Dendritic cell treated with granulocyte-macrophage colony-stimulating factor and Interleukin-4, amounts not matched to agents 40 ng/mL and 50 ng/mL, for 4 days (primary cell): Measurements from ENCODE around the gene DNAH8.

ENCODE experiments used
- H3K27ac Mint-ChIP-seq: one replicate; pipeline ENCODE4 v1.8.0; 2022; ENCODE audit warnings: mild to moderate bottlenecking, mixed read lengths
- H3K27me3 Mint-ChIP-seq: one replicate; pipeline ENCODE4 v1.8.0; 2022; ENCODE audit warnings: mild to moderate bottlenecking, mixed read lengths
- H3K36me3 Mint-ChIP-seq: one replicate; pipeline ENCODE4 v1.8.0; 2022; ENCODE audit warnings: low read depth, mixed read lengths
- H3K4me1 Mint-ChIP-seq: one replicate; pipeline ENCODE4 v1.8.0; 2022; ENCODE audit warnings: low read depth, mixed read lengths
- H3K4me3 Mint-ChIP-seq: one replicate; pipeline ENCODE4 v1.8.0; 2022; ENCODE audit warnings: mild to moderate bottlenecking, moderate library complexity, mixed read lengths
- H3K9me3 Mint-ChIP-seq: one replicate; pipeline ENCODE4 v1.8.0; 2022; ENCODE audit warnings: mixed read lengths
- intact Hi-C: fragments of 100-400 bp; cut with micrococcal nuclease; formaldehyde crosslinking; loops from one replicate; pipeline ENCODE4 v1.15.0; 2022

The DNAH8 gene

DNA sequence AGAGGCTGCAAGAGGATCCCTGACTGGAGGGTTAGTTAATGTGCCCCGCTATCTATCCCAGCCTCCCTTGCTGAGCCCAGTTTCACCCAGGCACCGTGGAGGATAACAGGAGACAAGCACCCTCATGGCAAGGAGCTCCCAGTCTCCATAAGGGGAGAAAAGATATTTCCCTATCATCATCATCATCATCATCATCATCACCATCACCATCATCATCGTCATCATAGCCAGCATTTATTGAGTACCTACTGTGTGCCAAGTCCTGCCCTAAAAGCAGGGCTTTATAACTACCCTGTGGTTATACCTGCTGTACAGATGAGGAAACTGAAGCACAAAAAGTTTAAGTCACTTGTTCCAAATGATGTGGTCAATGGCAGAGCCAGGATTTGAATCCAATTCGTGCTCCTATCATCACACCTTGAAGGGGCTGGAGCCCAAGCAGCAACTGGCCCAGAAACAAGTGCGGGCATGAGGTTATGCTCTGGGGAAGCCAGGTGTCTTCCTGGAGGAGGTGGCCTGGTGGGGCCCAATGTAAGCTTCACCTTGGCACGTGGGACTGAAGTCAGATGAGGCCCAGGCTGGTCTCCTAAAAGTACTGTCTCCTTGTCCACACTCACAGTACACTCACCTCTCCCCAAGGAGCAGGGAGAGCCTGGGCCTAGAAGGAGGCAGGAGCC lies 343.5 kb downstream of the DNAH8 start:
- Mint-ChIP-seq H3K4me1 (peaks cover 11% of the 10 kb centered on the region), H3K36me3 (no peaks in the 10 kb centered on the region), H3K9me3 (no peaks in the 10 kb centered on the region), H3K27me3 (peaks cover 16% of the 10 kb centered on the region), H3K27ac (no peak overlapping the region), H3K4me3 (no peak overlapping the region)
- intact Hi-C loops, result no loop called here

DNA sequence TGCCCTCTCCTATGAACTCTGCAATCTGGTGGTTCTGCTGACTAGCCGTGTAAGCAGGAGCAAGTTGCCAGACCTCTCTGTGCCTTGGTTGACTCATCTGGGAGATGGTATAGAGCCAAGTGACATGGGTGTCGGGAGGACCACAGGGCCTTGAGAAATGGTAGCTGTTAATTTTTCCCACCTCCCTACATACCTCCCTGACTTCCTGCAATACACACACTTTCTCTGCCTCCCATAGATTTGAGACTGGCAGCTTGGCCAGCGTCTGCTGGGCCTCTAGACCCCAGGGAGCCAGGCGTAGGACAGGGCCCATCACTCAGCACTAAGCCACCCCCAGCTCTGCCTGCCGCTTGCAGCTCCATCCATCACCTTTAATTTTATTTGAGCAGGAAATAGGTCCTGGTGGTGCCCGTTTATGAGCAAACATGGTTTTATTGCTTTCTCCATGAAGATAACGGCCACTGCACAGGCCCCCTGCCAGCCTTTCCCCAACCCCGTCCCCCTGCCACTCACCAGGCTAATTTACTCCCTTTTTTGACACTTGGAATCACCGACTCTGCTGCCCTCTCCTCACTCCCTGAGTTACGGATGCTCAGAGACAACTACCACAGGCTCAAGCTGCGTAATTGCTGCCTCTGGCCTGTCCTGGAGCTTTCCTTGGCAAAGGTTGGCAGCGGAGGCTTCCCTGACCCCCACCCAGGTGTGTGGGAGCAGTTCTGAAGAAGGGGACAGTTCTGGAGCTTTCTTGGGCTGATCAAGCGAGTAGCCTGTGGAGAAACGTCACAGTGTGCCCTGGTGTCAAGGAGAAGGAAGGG lies 344.6 kb downstream of the DNAH8 start:
- H3K4me3 Mint-ChIP-seq, result no peak overlapping the region
- H3K9me3 Mint-ChIP-seq, result no peaks in the 10 kb centered on the region
- H3K4me1 Mint-ChIP-seq, result no peaks in the 10 kb centered on the region
- intact Hi-C loops, result no loop called here
- H3K27ac Mint-ChIP-seq, result no peak overlapping the region
- peaks cover 17% of the 10 kb centered on the region for H3K27me3 Mint-ChIP-seq
- H3K36me3 Mint-ChIP-seq, result no peaks in the 10 kb centered on the region

DNA sequence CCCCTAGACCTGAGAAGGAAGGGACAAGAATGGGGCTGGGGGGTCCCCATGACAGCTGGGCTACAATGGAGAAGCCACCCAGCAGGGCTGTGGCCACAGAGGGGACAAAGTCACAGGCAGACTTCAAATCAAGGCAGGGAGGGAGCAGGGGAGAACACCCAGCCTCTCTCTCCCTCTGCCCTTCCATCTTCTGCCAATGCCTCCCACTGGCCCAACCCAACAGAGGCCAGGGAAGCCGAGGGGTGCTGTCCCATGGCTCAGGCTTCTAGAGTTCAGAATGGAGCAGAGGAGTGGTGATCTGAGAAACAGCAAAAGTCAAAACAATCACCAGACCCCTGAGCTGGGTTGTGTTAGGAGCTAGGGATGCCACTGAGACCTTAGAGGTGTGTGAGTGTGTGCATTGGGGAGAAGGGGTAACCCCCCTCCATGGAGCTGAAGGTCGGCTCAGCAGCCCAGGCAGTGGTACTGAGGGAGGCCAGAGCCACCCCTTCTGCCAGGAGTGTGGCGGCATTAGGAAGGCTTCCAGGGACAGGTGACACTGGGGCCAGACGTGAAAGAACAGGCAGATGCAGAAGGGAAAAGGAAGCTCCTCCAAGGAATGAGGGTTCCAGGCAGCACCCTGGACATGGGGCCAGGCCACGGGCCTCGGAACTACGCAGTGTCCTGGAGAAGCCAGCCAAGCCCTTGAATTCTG lies 345.5 kb downstream of the DNAH8 start:
- intact Hi-C loops, result no loop called here
- H3K9me3 Mint-ChIP-seq, result no peaks in the 10 kb centered on the region
- peaks cover 17% of the 10 kb centered on the region for H3K27me3 Mint-ChIP-seq
- H3K27ac Mint-ChIP-seq, result no peak overlapping the region
- H3K4me3 Mint-ChIP-seq, result no peak overlapping the region
- H3K36me3 Mint-ChIP-seq, result no peaks in the 10 kb centered on the region
- no peaks in the 10 kb centered on the region for H3K4me1 Mint-ChIP-seq

DNA sequence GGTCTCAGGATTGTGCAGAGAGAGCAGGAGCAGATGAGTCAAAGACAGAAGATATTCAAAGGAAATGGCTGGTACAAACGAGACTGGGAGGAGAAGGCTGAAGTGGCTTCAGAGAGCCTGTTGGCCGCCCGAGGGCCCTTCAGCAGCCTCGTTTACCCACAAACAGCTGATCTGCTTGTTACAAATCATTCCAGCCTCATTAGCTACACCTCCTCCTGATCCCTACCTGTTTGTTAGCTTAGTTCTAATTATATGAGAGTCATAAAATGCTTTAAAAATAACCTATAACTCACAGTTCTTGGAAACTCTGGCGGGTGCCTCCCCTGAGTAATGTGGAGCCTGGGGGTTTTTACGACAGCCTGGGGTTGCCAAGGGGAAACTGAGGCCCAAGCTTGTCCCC lies 346.1 kb downstream of the DNAH8 start:
- H3K36me3 Mint-ChIP-seq, result no peaks in the 10 kb centered on the region
- intact Hi-C loops, result no loop called here
- H3K4me3 Mint-ChIP-seq, result no peak overlapping the region
- no peaks in the 10 kb centered on the region for H3K9me3 Mint-ChIP-seq
- no peaks in the 10 kb centered on the region for H3K4me1 Mint-ChIP-seq
- peaks cover 17% of the 10 kb centered on the region for H3K27me3 Mint-ChIP-seq
- H3K27ac Mint-ChIP-seq, result no peak overlapping the region

DNA sequence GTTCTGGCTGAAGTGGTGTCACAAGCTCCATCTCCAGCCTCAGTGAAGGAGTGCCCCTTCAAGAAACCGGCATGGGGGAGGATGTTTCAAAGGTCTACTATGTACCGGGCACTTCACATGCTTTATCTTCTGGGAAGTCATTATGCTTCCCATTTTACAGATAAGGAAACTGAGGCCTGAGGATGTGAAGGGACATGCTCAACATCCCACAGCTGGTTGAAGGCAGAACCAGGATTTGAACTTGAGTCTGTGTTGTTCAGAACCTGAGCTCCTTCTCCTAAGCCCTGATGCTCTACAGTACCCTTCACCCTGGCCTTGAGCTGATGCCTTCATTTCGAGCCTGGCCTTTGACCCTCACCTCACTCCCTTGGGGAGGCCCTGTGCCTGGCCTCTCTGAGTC lies 346.5 kb downstream of the DNAH8 start:
- Mint-ChIP-seq H3K4me1 (no peaks in the 10 kb centered on the region), H3K27me3 (peaks cover 16% of the 10 kb centered on the region), H3K9me3 (no peaks in the 10 kb centered on the region), H3K36me3 (no peaks in the 10 kb centered on the region), H3K4me3 (no peak overlapping the region), H3K27ac (no peak overlapping the region)
- intact Hi-C loops, result no loop called here

DNA sequence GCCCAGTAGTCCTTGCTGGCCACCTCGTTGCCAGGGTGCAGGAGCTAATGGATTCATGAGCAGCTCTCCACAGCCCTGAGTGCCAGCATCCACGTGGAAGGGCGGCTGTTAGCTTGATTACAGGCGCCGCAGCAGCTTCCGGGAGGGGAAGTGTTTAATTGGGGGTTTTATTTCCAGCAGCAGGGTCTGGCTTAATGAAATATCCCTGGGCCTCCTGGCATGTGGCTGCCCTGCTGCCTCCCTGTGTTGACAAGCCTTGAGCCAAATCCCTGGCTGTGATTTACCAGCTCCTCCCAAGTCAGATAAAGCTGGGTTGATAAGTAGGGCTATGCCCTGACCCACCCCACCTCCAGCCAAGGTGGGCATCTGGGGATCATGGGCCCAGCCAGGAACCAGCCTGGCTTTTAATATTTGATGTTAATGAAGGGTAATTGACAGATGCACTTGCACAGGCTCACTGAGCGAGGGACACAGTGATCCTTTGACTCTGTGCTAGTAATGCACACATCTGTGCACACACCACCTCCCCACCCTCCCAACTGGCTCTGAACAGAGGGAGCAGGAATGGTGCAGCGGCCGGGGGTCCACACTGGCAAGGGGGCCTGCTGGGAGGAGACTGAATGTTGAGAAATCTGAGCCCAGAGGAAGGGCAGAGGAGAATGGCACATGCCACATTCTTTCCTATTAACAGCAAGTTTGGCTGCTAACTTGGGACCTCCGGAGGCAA lies 347.1 kb downstream of the DNAH8 start:
- Mint-ChIP-seq H3K4me3 (no peak overlapping the region), H3K9me3 (no peaks in the 10 kb centered on the region), H3K27ac (no peak overlapping the region), H3K36me3 (no peaks in the 10 kb centered on the region), H3K4me1 (no peaks in the 10 kb centered on the region), H3K27me3 (peaks cover 15% of the 10 kb centered on the region)
- intact Hi-C loops, result no loop called here

DNA sequence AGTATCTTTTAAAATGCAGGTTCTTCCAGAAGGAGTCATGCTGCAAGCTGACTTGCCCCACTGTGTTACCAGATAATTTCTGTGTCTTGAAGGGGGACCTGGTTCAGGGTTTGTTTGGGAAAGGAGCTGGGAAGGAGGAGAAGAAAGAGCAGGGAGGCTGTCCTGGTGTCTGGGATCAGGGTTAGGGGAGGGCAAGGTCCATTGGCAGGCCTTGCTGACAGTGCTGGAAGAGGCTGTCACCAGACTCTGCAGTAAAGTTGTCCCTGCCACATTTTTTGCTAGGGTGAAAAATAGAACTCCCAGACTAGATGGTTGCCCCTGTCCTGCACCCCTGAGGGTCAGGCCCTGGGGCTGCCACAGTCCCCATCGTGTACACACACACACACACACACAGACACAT lies 348.4 kb downstream of the DNAH8 start:
- Mint-ChIP-seq H3K4me1 (no peaks in the 10 kb centered on the region), H3K27me3 (peaks cover 15% of the 10 kb centered on the region), H3K9me3 (no peaks in the 10 kb centered on the region), H3K4me3 (no peak overlapping the region), H3K36me3 (no peaks in the 10 kb centered on the region), H3K27ac (no peak overlapping the region)
- intact Hi-C loops, result no loop called here

DNA sequence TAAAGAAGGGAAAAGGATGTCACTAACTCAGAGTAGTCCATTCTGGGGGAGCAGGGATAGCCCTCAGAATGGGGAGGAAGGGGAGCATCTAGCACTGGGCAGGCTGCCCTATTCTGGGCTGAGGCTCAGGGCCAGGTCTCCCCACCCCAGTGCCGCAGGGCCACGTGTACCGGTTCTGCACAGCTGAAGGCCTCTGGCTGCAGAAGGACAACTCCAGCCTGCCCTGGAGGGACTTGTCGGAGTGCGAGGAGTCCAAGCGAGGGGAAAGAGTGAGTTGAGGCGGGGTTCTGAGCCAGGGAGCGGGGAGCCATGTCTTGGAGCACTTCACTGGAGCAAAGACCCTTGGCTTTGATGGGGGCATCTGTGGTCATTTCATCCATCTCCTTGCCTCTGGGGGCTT lies 350.4 kb downstream of the DNAH8 start:
- H3K27me3 Mint-ChIP-seq, result peaks cover 10% of the 10 kb centered on the region
- intact Hi-C loops, result no loop called here
- no peak overlapping the region for H3K27ac Mint-ChIP-seq
- H3K9me3 Mint-ChIP-seq, result no peaks in the 10 kb centered on the region
- no peak overlapping the region for H3K4me3 Mint-ChIP-seq
- no peaks in the 10 kb centered on the region for H3K4me1 Mint-ChIP-seq
- no peaks in the 10 kb centered on the region for H3K36me3 Mint-ChIP-seq

DNA sequence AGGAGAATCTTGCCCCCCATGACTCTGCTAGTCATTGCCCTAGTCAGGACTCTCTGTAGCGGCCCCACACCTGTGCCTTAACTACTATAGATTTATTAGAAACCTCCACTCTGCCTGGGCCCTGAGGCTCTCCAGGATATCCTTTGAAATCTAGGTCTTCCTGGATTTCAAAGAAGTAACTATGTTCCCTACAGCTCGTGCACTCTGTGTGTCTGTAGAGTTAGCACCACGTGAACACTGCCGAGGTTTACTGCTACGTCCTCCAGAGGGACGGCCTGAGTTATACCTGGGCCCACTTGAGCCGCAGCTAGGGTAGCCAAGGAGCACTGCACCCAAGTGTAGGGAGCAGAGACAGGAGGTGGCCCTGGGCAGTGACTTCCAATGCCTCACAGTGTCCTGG lies 353.3 kb downstream of the DNAH8 start:
- Mint-ChIP-seq H3K4me3 (no peak overlapping the region), H3K9me3 (no peaks in the 10 kb centered on the region), H3K4me1 (no peaks in the 10 kb centered on the region), H3K27ac (no peak overlapping the region), H3K27me3 (peaks cover 7% of the 10 kb centered on the region), H3K36me3 (no peaks in the 10 kb centered on the region)
- intact Hi-C loops, result no loop called here

DNA sequence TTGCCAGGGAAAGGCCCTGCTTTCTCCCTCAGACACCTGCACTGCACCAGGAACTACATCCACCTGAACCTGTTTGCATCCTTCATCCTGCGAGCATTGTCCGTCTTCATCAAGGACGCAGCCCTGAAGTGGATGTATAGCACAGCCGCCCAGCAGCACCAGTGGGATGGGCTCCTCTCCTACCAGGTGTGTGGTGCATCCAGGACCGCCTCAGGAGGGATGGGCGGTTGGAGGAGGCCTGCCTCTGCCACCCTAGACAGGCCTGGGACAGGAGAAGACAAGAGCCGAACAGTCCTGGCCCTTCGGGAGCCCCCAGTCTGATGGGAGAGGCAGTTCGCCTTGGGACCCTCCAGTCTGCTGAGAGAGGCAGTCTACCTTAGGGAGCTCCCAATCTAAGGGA lies 357.7 kb downstream of the DNAH8 start:
- H3K36me3 Mint-ChIP-seq, result no peaks in the 10 kb centered on the region
- H3K4me3 Mint-ChIP-seq, result no peak overlapping the region
- peaks cover 3% of the 10 kb centered on the region for H3K27me3 Mint-ChIP-seq
- no peaks in the 10 kb centered on the region for H3K9me3 Mint-ChIP-seq
- intact Hi-C loops, result no loop called here
- H3K27ac Mint-ChIP-seq, result no peak overlapping the region
- H3K4me1 Mint-ChIP-seq, result no peaks in the 10 kb centered on the region

DNA sequence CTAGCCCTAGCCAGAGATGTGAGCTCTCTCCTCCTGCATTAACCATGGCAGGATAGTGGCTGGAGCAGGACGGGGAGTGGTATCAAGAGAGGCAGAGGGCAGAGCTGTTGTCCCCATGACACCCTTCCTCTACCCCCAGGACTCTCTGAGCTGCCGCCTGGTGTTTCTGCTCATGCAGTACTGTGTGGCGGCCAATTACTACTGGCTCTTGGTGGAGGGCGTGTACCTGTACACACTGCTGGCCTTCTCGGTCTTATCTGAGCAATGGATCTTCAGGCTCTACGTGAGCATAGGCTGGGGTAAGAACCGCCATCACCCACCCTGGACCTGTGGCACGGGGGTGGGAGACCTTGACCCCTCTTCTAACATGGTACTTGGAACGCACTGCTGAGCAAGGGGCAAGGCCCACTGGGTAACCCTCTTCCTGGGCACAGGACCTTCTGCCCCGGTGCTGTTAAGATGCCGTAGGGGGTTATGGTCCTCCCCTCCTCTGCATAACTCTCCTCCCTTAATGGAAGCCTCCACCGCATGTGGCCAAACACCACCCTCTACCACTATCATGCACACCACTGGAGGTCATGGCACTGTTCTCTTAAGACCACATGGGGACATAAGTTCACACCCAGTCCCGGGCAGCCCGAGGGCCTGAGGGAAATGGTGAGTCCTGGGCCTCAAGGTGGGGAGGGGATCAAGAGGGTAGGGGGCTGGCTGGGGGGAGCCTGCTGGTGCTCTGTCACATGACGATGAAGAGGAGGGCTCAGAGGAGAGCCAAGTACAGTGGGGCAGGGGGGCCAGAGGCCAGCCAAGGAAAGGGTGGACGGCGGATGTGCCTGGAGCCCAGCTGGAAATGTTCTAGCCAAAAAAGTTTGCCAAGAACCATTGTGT lies 358.6 kb downstream of the DNAH8 start:
- peaks cover 3% of the 10 kb centered on the region for H3K27me3 Mint-ChIP-seq
- no peak overlapping the region for H3K4me3 Mint-ChIP-seq
- H3K27ac Mint-ChIP-seq, result no peak overlapping the region
- intact Hi-C loops, result no loop called here
- H3K9me3 Mint-ChIP-seq, result no peaks in the 10 kb centered on the region
- no peaks in the 10 kb centered on the region for H3K36me3 Mint-ChIP-seq
- H3K4me1 Mint-ChIP-seq, result no peaks in the 10 kb centered on the region

DNA sequence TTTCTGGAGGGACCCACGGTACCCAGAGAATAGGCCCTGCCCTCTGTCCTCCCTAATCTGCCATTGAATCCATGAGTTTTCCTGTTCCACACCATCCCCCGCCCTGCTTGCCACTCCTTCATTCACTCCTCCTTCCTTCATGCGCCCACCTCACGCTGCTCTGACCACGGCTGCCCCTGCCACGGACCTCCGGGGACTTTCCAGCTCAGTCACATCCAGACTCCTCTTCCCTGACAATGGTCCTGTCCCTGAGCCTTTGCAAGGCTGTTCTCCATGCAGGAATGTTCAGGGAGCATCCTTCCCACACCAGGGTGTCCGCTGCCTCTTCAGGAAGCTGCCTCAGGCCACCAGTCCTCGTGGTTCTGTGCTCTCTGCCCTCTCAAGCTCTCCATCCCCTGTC lies 359.4 kb downstream of the DNAH8 start:
- intact Hi-C loops, result no loop called here

DNA sequence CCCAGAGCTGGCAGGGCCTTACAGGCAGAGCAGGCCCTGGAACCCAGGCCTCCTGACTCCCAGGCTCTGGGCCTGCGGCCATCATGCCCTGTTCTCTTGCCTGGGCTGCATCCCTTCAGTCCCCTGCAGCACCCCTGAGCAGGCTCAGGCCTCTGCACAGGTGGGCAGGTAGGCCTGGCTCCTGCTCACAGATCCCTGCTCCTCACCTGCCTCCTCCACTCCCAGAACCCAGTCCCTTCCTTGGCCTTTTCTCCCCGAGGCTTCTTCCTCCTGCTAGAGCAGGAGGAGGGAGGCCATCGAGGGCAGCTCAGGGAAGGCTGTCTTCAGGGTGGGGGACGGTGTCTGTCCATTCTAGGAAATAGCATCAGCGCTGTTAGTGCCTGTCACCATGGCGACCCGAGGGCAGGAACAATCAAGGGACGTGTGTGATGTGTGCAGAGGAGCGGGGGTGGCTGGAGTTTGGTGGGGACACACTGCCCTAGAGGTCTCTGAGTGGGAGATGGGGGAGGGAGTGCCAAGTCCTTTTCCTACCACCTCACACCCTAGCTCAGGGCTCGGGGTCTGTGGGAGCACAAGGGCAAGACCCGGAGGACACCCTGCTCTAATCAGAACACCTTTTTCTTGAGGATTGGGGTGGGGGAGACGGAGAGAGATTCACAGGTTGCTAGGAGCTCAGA lies 360.0 kb downstream of the DNAH8 start:
- Mint-ChIP-seq H3K4me3 (no peak overlapping the region), H3K27me3 (peaks cover 2% of the 10 kb centered on the region), H3K36me3 (no peaks in the 10 kb centered on the region), H3K4me1 (no peaks in the 10 kb centered on the region), H3K9me3 (no peaks in the 10 kb centered on the region), H3K27ac (no peak overlapping the region)
- intact Hi-C loops, result no loop called here

More for the DNA sequence above, 359.4 kb downstream of the DNAH8 start:
- no peak overlapping the region for H3K4me3 Mint-ChIP-seq
- no peak overlapping the region for H3K27ac Mint-ChIP-seq
- H3K36me3 Mint-ChIP-seq, result no peaks in the 10 kb centered on the region
- H3K27me3 Mint-ChIP-seq, result peaks cover 2% of the 10 kb centered on the region
- H3K4me1 Mint-ChIP-seq, result no peaks in the 10 kb centered on the region
- H3K9me3 Mint-ChIP-seq, result no peaks in the 10 kb centered on the region
